AG08396 (cell line): Measurements from ENCODE around the gene MIA.
"Not testable (repeated sequence)": the region's sequence is repeated elsewhere in the genome, so short reads cannot be mapped to it uniquely, and the experiment has no call there.

Experiments used
- DNase-seq: peaks from one replicate; pipeline ENCODE4 v3.0.0; 2012; ENCODE audit warnings: low spot score, mixed read lengths

MIA gene

GRCh38 chr19:40822704-40823553, 47.6 kb downstream of the MIA start:
- DNase-seq: not testable (repeated sequence)

GRCh38 chr19:40824916-40825315, 49.6 kb downstream of the MIA start:
- not testable (repeated sequence) for DNase-seq

GRCh38 chr19:40825460-40826095, 50.3 kb downstream of the MIA start:
- DNase-seq: not testable (repeated sequence)

GRCh38 chr19:40826312-40826698, 51.0 kb downstream of the MIA start:
- not testable (repeated sequence) for DNase-seq

GRCh38 chr19:40826699-40827385, 51.5 kb downstream of the MIA start:
- not testable (repeated sequence) for DNase-seq
